Activated CD4-positive, alpha-beta T cell treated with anti-CD3 and anti-CD28 coated beads, Interleukin-2, amount 50 U/mL, for 4 hours (primary cell): ENCODE results near the gene SFMBT2.

Experiments
- DNase-seq, 2 experiments: peaks; one replicate each; pipeline ENCODE4 v3.0.0-alpha.2; 2020

SFMBT2 gene

GRCh38 chr10:7410862-7411670 is at the start of gene SFMBT2:
Gene SFMBT2 (minus strand): TSS chr10:7411034. CDS start chr10:7381898, 29,136 bp downstream.
- DNase-seq, result peak; percentile 55

DNA sequence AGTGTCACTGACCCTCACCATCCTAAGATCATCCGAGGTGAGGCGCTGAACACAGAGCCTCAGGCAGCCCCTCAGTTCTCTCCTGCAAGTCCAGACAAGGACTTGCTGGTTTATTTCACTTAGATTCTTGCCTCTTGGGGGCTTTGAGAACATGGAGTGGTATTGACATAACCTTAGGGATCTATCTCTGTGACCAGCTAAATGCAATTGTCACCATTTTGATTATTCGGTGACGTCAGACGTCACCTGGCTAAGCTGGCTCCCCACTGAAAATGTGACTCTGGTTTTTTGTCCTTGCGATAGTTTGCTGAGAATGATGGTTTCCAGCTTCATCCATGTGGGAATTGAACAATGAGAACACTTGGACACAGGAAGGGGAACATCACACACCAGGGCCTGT is 49.2 kb upstream of the SFMBT2 start:
- no peak for DNase-seq

GRCh38 chr10:7458556-7458955 is 47.7 kb upstream of the SFMBT2 start:
- DNase-seq, result no peak

- DNase-seq, result no peak
These were observed 46.9 kb upstream of the SFMBT2 start for GRCh38 chr10:7457478-7458316.

GRCh38 chr10:7449063-7449695 is 38.3 kb upstream of the SFMBT2 start:
- no peak for DNase-seq

DNA sequence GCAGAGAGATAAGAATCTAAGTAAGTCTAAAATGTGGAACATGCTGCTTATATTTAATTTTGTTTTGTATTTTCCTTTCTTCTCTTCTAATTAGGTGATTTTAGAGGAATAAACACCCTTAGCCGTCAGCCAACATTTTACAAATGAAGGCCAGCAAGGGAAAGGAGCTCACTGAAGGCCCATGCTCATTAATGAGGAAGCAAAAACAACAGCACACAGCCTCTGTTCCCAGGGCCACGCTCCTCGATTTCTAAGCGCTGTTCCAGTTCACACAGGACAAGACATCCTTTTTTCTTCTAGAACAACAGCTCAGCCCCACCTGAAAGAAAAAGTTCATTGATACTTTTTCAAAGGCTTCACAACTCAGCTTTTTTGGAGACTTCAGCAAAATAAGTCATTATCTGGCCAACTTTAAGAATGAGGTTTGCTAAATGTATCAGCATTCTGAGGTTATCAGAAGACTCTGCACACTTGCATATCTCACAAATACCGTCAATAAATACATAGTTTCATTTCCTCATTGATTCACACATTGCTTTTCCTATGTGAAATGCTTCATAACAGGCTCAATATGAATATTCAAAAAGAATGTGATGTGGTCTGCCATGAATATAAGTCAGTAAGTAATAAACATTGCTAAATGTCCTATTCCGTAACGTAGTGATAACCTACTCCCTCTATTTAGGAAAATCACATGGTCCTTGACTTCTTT is 34.8 kb upstream of the SFMBT2 start:
- DNase-seq, result no peak

- no peak for DNase-seq
These were observed 33.8 kb upstream of the SFMBT2 start for GRCh38 chr10:7444551-7445121.

- DNase-seq, result no peak
These were observed 32.2 kb upstream of the SFMBT2 start for GRCh38 chr10:7443036-7443435.

GRCh38 chr10:7441403-7442147 is 30.7 kb upstream of the SFMBT2 start:
- DNase-seq, result no peak

DNA sequence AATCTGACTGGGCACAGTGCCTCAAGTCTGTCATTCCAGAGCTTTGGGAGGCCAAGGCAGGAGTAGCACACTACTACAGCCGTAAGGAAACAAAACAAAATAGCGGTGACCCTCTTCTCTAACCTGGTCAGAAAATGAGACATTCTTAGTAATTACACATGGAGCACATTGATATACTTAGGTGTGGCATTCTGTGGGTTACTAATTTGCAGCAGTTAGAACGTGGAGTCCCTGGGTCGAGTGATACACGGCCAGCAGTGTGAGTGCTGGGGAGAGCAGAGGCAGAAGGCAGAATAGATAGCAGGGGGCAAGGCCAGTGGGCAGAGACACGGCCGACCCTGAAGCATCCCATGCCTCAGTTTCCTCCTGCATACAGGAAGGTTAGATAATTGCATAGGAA is 28.9 kb upstream of the SFMBT2 start:
- no peak for DNase-seq

- DNase-seq, result no peak
These were observed 27.6 kb upstream of the SFMBT2 start for GRCh38 chr10:7438196-7438986.

DNA sequence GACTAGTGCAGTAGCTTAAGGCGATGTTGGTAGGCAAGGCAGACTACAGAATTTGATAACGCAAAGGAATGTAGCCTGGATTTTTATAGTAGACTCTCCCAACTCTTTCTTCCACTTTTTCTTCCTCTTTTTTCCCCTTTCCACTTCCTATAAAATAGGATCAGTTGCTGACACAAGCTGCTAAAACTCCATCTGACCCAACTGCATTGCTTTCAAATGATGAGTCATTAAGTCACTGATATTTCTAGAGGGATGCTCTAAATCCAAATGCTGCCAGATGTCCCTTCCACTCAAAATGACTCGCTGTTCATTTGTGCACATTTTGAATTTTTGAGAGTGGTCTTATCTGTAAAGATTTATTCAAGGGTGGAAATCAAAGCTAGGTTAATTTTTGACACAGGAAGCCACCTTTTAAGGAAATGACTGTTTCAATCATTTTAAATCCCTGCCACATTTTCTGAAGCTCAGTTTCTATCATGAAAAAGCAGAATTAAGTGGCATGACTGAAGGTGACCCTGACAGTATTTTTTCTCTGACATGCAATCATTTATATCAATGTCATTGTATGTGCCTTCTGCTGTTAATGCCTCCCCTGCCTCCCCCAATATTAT is 25.8 kb upstream of the SFMBT2 start:
- no peak for DNase-seq

GRCh38 chr10:7435674-7436073 is 24.8 kb upstream of the SFMBT2 start:
- no peak for DNase-seq

GRCh38 chr10:7434378-7434777 is 23.5 kb upstream of the SFMBT2 start:
- DNase-seq, result no peak

GRCh38 chr10:7433861-7434260 is 23.0 kb upstream of the SFMBT2 start:
- DNase-seq, result no peak

DNA sequence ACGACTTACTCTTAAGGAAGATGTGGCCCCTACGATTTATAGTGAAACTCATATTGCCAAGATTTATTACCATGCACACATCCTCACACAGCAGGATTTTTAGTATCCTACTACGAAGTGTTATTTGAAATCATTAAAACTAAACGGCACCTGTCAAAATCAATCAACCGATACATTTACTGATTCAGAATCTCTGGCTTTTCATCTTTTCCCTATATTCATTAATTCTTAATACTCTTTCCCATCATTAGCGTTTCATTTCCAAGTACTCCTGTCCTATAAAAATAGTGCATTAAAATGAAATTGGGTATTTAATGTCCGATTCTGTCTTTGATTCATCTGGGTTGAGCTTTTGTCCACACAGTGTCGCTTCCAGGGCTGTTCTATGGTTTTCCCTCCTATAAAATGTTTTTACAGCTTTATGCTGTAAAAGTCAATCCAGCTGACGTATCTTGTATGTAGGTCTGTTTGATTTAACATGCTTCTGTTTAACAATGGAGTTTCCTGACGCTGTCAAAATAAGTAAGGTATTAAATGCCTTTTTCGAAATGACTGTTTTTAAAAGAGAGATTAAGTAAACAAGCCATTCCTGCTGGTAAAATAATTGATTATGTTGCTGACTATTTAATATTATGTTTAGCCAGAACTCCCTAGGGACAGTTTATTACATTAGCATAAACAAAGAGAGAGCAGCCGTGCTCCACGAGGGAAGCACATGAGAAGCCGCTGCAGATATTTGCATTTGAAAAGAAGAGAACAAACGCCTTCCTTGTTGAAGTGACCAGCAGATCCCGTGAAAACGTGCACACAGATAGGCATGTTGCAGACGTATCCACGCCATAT is 22.3 kb upstream of the SFMBT2 start:
- DNase-seq, result no peak

DNA sequence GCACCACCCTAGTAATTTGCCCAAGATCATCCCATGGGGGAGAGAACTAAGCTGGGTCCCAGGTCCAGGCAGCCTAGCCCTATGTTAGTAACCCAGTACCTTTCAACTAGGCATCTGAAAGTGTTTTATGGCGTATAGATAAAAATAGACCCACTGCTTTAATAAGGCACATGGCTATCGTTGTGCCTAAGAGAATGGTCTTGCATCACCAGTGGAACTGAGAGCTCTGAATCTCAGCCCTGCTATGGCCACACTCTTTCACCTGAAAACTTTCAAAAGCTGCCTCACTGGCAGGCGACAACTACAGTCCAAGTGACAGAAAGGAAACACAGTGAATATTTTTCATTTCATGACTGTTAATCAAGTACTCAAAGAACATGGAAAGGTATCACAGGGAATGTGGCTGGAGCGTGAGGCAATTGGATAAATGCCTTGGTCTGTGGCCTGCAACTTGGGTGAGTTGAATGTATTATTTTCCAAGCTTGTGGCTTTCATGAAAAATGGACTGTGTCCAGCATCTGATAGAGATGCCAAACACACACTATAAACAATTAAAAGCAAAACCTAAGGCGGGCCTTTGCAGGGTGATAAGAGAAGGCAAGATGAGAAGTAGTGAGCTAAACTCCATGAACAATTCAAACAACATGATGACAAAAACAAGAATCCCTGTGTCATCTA is 18.0 kb upstream of the SFMBT2 start:
- no peak for DNase-seq

GRCh38 chr10:7426349-7426748 is 15.5 kb upstream of the SFMBT2 start:
- DNase-seq, result no peak

DNA sequence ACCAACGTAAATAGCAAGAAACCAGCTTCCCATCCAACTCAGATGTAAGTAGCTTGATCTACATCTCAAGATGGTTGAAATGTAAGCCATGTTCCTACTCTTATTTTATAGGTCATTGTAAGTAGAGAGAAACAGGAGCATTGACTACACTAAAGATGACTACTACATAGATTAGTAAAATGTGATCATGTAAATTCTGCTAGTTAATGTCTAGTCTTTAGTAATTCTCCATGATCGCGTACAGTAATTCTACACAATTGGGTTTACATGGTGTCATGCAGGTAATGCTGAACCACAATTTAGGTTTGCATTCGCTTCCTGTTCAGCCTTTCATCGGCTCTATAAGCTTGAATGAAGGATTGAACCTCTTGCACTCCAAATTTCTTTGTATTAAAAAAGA is 14.9 kb upstream of the SFMBT2 start:
- DNase-seq, result no peak
